Measurements from ENCODE around the gene PNPO. TPM values are rescaled to one million over a fixed set of nuclear protein-coding genes. Genes with fewer than 3 reads are reported as not detected.

Gene PNPO
- total and polyA plus RNA-seq, 4 donors = 22.4 to 26.7 (median 25.0) TPM

Other genes starting within 250 kb of the PNPO start
- 10 to 100 TPM; 10.4 to 11.5 TPM for gene TBKBP1, start 247.4 kb upstream of the PNPO start, total RNA-seq
- 10 to 100 TPM; 46.2 to 62.8 TPM for gene TBKBP1, start 247.4 kb upstream of the PNPO start, polyA plus RNA-seq (ENCODE audit: insufficient read length in 2 of 2)
- gene TBX21, start 208.3 kb upstream of the PNPO start, total RNA-seq = under 1 TPM; 0.17 to 0.20 TPM
- gene TBX21, start 208.3 kb upstream of the PNPO start, polyA plus RNA-seq (ENCODE audit: insufficient read length in 2 of 2) = under 1 TPM; 0.32 to 0.36 TPM
- gene OSBPL7, start 119.8 kb upstream of the PNPO start, total RNA-seq = 10 to 100 TPM in 1 of 2 donors, 1 to 10 TPM in 1; 7.1 to 12.5 TPM
- 10 to 100 TPM; 23.1 to 25.6 TPM for gene OSBPL7, start 119.8 kb upstream of the PNPO start, polyA plus RNA-seq (ENCODE audit: insufficient read length in 2 of 2)
- 10 to 100 TPM; 10.6 to 30.0 TPM for gene MRPL10, start 110.0 kb upstream of the PNPO start, total RNA-seq
- 10 to 100 TPM; 37.6 to 40.8 TPM for gene MRPL10, start 110.0 kb upstream of the PNPO start, polyA plus RNA-seq (ENCODE audit: insufficient read length in 2 of 2)
- gene LRRC46, start 109.9 kb upstream of the PNPO start, total RNA-seq = 1 to 10 TPM in 1 of 2 donors, under 1 TPM in 1; 0.40 to 3.4 TPM
- 10 to 100 TPM in 1 of 2 donors, 1 to 10 TPM in 1; 8.9 to 13.1 TPM for gene LRRC46, start 109.9 kb upstream of the PNPO start, polyA plus RNA-seq (ENCODE audit: insufficient read length in 2 of 2)
- gene SCRN2, start 100.3 kb upstream of the PNPO start, total RNA-seq = 10 to 100 TPM; 13.7 to 44.2 TPM
- gene SCRN2, start 100.3 kb upstream of the PNPO start, polyA plus RNA-seq (ENCODE audit: insufficient read length in 2 of 2) = 10 to 100 TPM; 31.5 to 35.9 TPM
- under 1 TPM; 0.22 to 0.30 TPM for gene SP6, start 90.4 kb upstream of the PNPO start, total RNA-seq
- gene SP6, start 90.4 kb upstream of the PNPO start, polyA plus RNA-seq (ENCODE audit: insufficient read length in 2 of 2) = under 1 TPM; 0.51 to 0.92 TPM
- 1 to 10 TPM; 1.6 to 3.3 TPM for gene SP2, start 45.3 kb upstream of the PNPO start, total RNA-seq
- gene SP2, start 45.3 kb upstream of the PNPO start, polyA plus RNA-seq (ENCODE audit: insufficient read length in 2 of 2) = 10 to 100 TPM; 25.5 to 25.9 TPM
- under 1 TPM in 1 of 2 donors, not detected in 1; 0.17 TPM for gene PRR15L, start 16.3 kb downstream of the PNPO start, total RNA-seq
- under 1 TPM in 1 of 2 donors, not detected in 1; 0.27 TPM for gene PRR15L, start 16.3 kb downstream of the PNPO start, polyA plus RNA-seq (ENCODE audit: insufficient read length in 2 of 2)
- 100 to 1,000 TPM in 1 of 2 donors, 10 to 100 TPM in 1; 77.0 to 147 TPM for gene CDK5RAP3, start 29.5 kb downstream of the PNPO start, total RNA-seq
- gene CDK5RAP3, start 29.5 kb downstream of the PNPO start, polyA plus RNA-seq (ENCODE audit: insufficient read length in 2 of 2) = 100 to 1,000 TPM; 128 to 147 TPM
- 100 to 1,000 TPM in 1 of 2 donors, 10 to 100 TPM in 1; 27.1 to 137 TPM for gene COPZ2, start 96.2 kb downstream of the PNPO start, total RNA-seq
- 10 to 100 TPM in 1 of 2 donors, 1 to 10 TPM in 1; 7.8 to 35.6 TPM for gene COPZ2, start 96.2 kb downstream of the PNPO start, polyA plus RNA-seq (ENCODE audit: insufficient read length in 2 of 2)
- gene NFE2L1, start 106.8 kb downstream of the PNPO start, total RNA-seq = 10 to 100 TPM; 87.4 to 94.2 TPM
- 100 to 1,000 TPM; 139 to 148 TPM for gene NFE2L1, start 106.8 kb downstream of the PNPO start, polyA plus RNA-seq (ENCODE audit: insufficient read length in 2 of 2)
- 100 to 1,000 TPM in 1 of 2 donors, 10 to 100 TPM in 1; 76.2 to 110 TPM for gene CBX1, start 159.9 kb downstream of the PNPO start, total RNA-seq
- gene CBX1, start 159.9 kb downstream of the PNPO start, polyA plus RNA-seq (ENCODE audit: insufficient read length in 2 of 2) = 100 to 1,000 TPM; 210 to 240 TPM
- gene SNX11, start 166.2 kb downstream of the PNPO start, total RNA-seq = 10 to 100 TPM; 13.4 to 18.9 TPM
- gene SNX11, start 166.2 kb downstream of the PNPO start, polyA plus RNA-seq (ENCODE audit: insufficient read length in 2 of 2) = 10 to 100 TPM; 23.4 to 30.0 TPM

All from spinal cord (tissue), 4 donors.